Measurements from ENCODE around the gene FBXO42. TPM values are rescaled to one million over a fixed set of nuclear protein-coding genes. Genes with fewer than 3 reads are reported as not detected.

Gene FBXO42
- total and polyA plus RNA-seq, 2 of the 13 experiments (the other 11 are each of a cell fraction or from before 2014, with no cell fraction given), result 7.6 to 17.5 TPM

DNA sequence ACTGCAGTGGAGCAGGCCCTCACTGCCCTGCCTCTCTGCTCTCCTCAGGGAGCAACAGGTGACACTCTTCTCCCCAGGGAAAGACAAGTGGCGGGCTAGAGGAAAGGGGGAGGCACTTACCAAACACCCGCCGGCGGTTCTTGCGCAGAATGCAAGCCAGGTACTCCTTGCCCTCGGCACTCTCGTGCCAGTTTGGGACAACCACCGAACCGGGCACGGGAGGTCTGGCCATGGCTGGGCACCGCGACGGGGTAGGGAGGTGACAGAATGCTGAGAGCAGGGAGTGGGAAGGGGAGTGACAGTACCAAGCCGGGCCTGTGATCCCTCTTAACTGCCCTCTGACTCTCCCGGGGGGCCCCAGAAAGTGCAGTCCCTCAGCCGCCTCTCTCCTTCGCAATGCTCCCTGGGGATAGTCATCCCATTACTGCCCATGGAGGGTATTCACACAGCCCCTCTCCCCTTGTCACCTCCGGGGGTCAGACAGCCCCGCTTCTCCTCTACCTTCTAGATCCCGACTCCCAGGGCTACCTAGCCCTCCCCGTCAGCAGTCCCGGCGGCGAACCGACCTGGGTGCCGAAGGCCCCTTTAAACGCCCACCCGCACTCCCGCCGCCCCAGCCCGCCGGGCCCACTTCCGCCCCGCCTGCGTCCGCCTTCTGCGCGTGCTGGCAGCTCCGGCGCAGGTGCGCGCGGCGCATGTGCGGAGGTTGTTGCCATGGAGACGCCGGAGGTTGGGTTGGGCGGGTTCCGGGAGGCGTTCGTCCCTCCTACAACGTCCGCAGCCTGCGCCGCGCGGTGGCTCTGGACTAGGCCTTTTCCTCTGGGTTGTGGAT lies 115.6 kb downstream of the FBXO42 start, which contains the start of gene CPLANE2 (continued):
- TF ChIP-seq, protein P1, sequence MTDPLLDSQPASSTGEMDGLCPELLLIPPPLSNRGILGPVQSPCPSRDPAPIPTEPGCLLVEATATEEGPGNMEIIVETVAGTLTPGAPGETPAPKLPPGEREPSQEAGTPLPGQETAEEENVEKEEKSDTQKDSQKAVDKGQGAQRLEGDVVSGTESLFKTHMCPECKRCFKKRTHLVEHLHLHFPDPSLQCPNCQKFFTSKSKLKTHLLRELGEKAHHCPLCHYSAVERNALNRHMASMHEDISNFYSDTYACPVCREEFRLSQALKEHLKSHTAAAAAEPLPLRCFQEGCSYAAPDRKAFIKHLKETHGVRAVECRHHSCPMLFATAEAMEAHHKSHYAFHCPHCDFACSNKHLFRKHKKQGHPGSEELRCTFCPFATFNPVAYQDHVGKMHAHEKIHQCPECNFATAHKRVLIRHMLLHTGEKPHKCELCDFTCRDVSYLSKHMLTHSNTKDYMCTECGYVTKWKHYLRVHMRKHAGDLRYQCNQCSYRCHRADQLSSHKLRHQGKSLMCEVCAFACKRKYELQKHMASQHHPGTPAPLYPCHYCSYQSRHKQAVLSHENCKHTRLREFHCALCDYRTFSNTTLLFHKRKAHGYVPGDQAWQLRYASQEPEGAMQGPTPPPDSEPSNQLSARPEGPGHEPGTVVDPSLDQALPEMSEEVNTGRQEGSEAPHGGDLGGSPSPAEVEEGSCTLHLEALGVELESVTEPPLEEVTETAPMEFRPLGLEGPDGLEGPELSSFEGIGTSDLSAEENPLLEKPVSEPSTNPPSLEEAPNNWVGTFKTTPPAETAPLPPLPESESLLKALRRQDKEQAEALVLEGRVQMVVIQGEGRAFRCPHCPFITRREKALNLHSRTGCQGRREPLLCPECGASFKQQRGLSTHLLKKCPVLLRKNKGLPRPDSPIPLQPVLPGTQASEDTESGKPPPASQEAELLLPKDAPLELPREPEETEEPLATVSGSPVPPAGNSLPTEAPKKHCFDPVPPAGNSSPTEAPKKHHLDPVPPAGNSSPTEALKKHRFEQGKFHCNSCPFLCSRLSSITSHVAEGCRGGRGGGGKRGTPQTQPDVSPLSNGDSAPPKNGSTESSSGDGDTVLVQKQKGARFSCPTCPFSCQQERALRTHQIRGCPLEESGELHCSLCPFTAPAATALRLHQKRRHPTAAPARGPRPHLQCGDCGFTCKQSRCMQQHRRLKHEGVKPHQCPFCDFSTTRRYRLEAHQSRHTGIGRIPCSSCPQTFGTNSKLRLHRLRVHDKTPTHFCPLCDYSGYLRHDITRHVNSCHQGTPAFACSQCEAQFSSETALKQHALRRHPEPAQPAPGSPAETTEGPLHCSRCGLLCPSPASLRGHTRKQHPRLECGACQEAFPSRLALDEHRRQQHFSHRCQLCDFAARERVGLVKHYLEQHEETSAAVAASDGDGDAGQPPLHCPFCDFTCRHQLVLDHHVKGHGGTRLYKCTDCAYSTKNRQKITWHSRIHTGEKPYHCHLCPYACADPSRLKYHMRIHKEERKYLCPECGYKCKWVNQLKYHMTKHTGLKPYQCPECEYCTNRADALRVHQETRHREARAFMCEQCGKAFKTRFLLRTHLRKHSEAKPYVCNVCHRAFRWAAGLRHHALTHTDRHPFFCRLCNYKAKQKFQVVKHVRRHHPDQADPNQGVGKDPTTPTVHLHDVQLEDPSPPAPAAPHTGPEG (CRISPR knock-in tag; IDR thresholded peaks at IDR 0.05), result peak; percentile 78
- TF ChIP-seq MEF2D (CRISPR knock-in tag; IDR thresholded peaks at IDR 0.05) (no peak), ZNF335 (CRISPR knock-in tag; IDR thresholded peaks at IDR 0.05) (no peak), ZSCAN25 (CRISPR knock-in tag; IDR thresholded peaks at IDR 0.05) (peak; percentile 11; the same call in 1 of the 2 replicates), MXI1 (IDR thresholded peaks at IDR 0.05; ENCODE audit: borderline replicate concordance, low read depth, low read length) (peak; percentile 89; the same call in 1 of the 3 replicates), ZEB1 (IDR thresholded peaks at IDR 0.05; ENCODE audit: insufficient replicate concordance, low read depth) (no peak), ZFP62 (CRISPR knock-in tag; IDR thresholded peaks at IDR 0.05) (no peak), ZNF746 (CRISPR knock-in tag; IDR thresholded peaks at IDR 0.05) (peak; percentile 72; the same call in 1 of the 2 replicates), ZNF766 (CRISPR knock-in tag; IDR thresholded peaks at IDR 0.05; ENCODE audit: borderline replicate concordance) (no peak)
- TF ChIP-seq, protein P2, sequence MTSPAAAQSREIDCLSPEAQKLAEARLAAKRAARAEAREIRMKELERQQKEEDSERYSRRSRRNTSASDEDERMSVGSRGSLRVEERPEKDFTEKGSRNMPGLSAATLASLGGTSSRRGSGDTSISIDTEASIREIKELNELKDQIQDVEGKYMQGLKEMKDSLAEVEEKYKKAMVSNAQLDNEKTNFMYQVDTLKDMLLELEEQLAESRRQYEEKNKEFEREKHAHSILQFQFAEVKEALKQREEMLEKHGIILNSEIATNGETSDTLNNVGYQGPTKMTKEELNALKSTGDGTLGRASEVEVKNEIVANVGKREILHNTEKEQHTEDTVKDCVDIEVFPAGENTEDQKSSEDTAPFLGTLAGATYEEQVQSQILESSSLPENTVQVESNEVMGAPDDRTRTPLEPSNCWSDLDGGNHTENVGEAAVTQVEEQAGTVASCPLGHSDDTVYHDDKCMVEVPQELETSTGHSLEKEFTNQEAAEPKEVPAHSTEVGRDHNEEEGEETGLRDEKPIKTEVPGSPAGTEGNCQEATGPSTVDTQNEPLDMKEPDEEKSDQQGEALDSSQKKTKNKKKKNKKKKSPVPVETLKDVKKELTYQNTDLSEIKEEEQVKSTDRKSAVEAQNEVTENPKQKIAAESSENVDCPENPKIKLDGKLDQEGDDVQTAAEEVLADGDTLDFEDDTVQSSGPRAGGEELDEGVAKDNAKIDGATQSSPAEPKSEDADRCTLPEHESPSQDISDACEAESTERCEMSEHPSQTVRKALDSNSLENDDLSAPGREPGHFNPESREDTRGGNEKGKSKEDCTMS (CRISPR knock-in tag; conservative IDR thresholded peaks at IDR 0.05), result no peak
